Tibial artery (tissue), 4 donors: ENCODE results near the gene MUTYH.

ENCODE experiments used
- DNase-seq, 2 donors: peaks; one replicate each; pipeline ENCODE4 v3.0.0-alpha.2; 2019
- H3K27ac ChIP-seq, 2 donors: fragments of 200-600 bp; sonication (generic) in 1 of 2; 1 replicate in 1 of 2; 2 replicates in 1 of 2; pipeline ENCODE4 v1.5.1; 2018 to 2019; ENCODE audit warnings: mild to moderate bottlenecking in 1 of 2
- H3K27me3 ChIP-seq, 2 donors: fragments of 200-600 bp; sonication (generic) in 1 of 2; one replicate each; pipeline versions ENCODE4 v1.5.1 to v1.6.0; 2016 to 2019
- H3K36me3 ChIP-seq, 3 donors: fragments of 200-600 bp; sonication (generic) in 2 of 3; one replicate each; pipeline ENCODE4 v1.5.1; 2016 to 2019; ENCODE audit warnings: mild to moderate bottlenecking in 2 of 3
- H3K4me1 ChIP-seq, 4 donors: fragments of 200-600 bp; sonication (generic) in 2 of 4; 1 replicate in 3 of 4; 2 replicates in 1 of 4; pipeline ENCODE4 v1.5.1; 2016 to 2019
- H3K4me3 ChIP-seq, 2 donors: fragments of 200-600 bp; sonication (generic) in 1 of 2; 1 replicate in 1 of 2; 2 replicates in 1 of 2; pipeline ENCODE4 v1.5.1; 2018 to 2019; ENCODE audit warnings: mild to moderate bottlenecking in 2 of 2
- H3K9me3 ChIP-seq, 3 donors: fragments of 200-600 bp; sonication (generic) in 1 of 3; one replicate each; pipeline ENCODE4 v1.5.1; 2016 to 2019
- CTCF ChIP-seq, 2 experiments: fragments of 200-600 bp in 1 of 2; fragments of 450-650 bp in 1 of 2; IDR thresholded peaks; one replicate each; pipeline ENCODE4 v1.5.1; 2017 to 2019; ENCODE audit warnings: antibody characterized with exemption in 2 of 2, mild to moderate bottlenecking in 1 of 2, moderate library complexity in 1 of 2
- intact Hi-C: fragments of 100-400 bp; cut with DNase I; formaldehyde crosslinking; loops from one replicate; pipeline ENCODE4 v1.15.0; 2023; ENCODE audit warnings: low total_unique reads

MUTYH gene

GRCh38 chr1:45356186-45356585 lies 15.9 kb upstream of the MUTYH start:
- no peak for TF ChIP-seq CTCF (IDR thresholded peaks at IDR 0.05)
- Histone ChIP-seq H3K27ac (no peak overlapping the region), H3K4me3 (no peak overlapping the region), H3K4me1 (peaks cover 0 to 13% (median 10%) of the 10 kb centered on the region in 4 donors), H3K27me3 (no peaks in the 10 kb centered on the region), H3K9me3 (no peaks in the 10 kb centered on the region), H3K36me3 (no peaks in the 10 kb centered on the region)
- DNase-seq: no peak
- intact Hi-C loops: no loop called here

- Histone ChIP-seq H3K36me3 (no peaks in the 10 kb centered on the region), H3K4me3 (no peak overlapping the region), H3K27me3 (no peaks in the 10 kb centered on the region), H3K9me3 (no peaks in the 10 kb centered on the region), H3K27ac (no peak overlapping the region), H3K4me1 (peaks cover 0 to 8% (median 8%) of the 10 kb centered on the region in 4 donors)
- no peak for DNase-seq
- intact Hi-C loops: no loop called here
- no peak for TF ChIP-seq CTCF (IDR thresholded peaks at IDR 0.05)
Measured at GRCh38 chr1:45355683-45356082, 15.4 kb upstream of the MUTYH start.

GRCh38 chr1:45354838-45355237 lies 14.6 kb upstream of the MUTYH start:
- Histone ChIP-seq H3K4me1 (no peaks in the 10 kb centered on the region), H3K4me3 (no peak overlapping the region), H3K9me3 (no peaks in the 10 kb centered on the region), H3K36me3 (no peaks in the 10 kb centered on the region), H3K27ac (no peak overlapping the region), H3K27me3 (no peaks in the 10 kb centered on the region)
- intact Hi-C loops: no loop called here
- no peak for DNase-seq
- no peak for TF ChIP-seq CTCF (IDR thresholded peaks at IDR 0.05)

GRCh38 chr1:45353685-45354084 lies 13.4 kb upstream of the MUTYH start:
- no peak overlapping the region for H3K27ac ChIP-seq
- intact Hi-C loops: no loop called here
- TF ChIP-seq CTCF (IDR thresholded peaks at IDR 0.05): no peak
- H3K4me1 ChIP-seq: peaks cover 0 to 11% (median 6%) of the 10 kb centered on the region in 4 donors
- H3K27me3 ChIP-seq: no peaks in the 10 kb centered on the region
- no peak overlapping the region for H3K4me3 ChIP-seq
- no peaks in the 10 kb centered on the region for H3K36me3 ChIP-seq
- no peaks in the 10 kb centered on the region for H3K9me3 ChIP-seq
- DNase-seq: no peak

GRCh38 chr1:45351508-45351907 lies 11.3 kb upstream of the MUTYH start:
- Histone ChIP-seq H3K4me3 (no peak overlapping the region), H3K27ac (no peak overlapping the region), H3K36me3 (peaks cover 0 to 4% (median 0%) of the 10 kb centered on the region in 3 donors), H3K27me3 (no peaks in the 10 kb centered on the region), H3K9me3 (no peaks in the 10 kb centered on the region), H3K4me1 (peaks cover 0 to 21% (median 17%) of the 10 kb centered on the region in 4 donors)
- intact Hi-C loops: no loop called here
- no peak for TF ChIP-seq CTCF (IDR thresholded peaks at IDR 0.05)
- DNase-seq: no peak
